CD4-positive, alpha-beta T cell (primary cell): ENCODE data around the gene DUSP11. TPM values are rescaled to one million over a fixed set of nuclear protein-coding genes. Genes with fewer than 3 reads are reported as not detected.

Experiments used
- ATAC-seq: fragments of 200-7000 bp; cut with Tn5 transposase; one replicate; pipeline ENCODE4 v1.10.0; 2022; ENCODE audit warnings: mild to moderate bottlenecking; ENCODE audit not compliant: poor library complexity
- CTCF ChIA-PET: fragments of 350-600 bp; sonication (Branson Sonifier 250); formaldehyde crosslinking; loops from one replicate; lab custom pipeline; 2021; ENCODE audit warnings: antibody characterized with exemption, inconsistent platforms; lab: Charles Lee
- POLR2A ChIA-PET: fragments of 350-600 bp; sonication (Branson Sonifier 250); formaldehyde crosslinking; loops from one replicate; lab custom pipeline; 2021; ENCODE audit warnings: antibody characterized with exemption, inconsistent platforms; lab: Charles Lee
- DNase-seq, 14 experiments: peaks; one replicate each; pipeline ENCODE4 v3.0.0-alpha.2; 2013 to 2020; ENCODE audit warnings: mixed read lengths in 2 of 14
- H3K27ac ChIP-seq, 2 donors: one replicate each; pipeline versions ENCODE4 v1.5.1 to v1.7.0; 2013; ENCODE audit warnings: low read length in 2 of 2, low read depth in 1 of 2, mild to moderate bottlenecking in 1 of 2
- H3K27me3 ChIP-seq, 2 experiments: 1 replicate in 1 of 2; 2 replicates in 1 of 2; pipeline versions ENCODE4 v1.6.1 to v1.7.0; 2013; ENCODE audit warnings: low read length in 2 of 2, control low read depth in 1 of 2, mild to moderate bottlenecking in 1 of 2, moderate library complexity in 1 of 2; ENCODE audit not compliant: insufficient read depth in 2 of 2, control insufficient read depth in 1 of 2
- H3K36me3 ChIP-seq: one replicate; pipeline ENCODE4 v1.6.1; 2013; ENCODE audit warnings: low read length, control low read depth; ENCODE audit not compliant: insufficient read depth
- H3K4me1 ChIP-seq: one replicate; pipeline ENCODE4 v1.6.1; 2013; ENCODE audit warnings: low read length, control low read depth; ENCODE audit not compliant: insufficient read depth
- H3K4me3 ChIP-seq: one replicate; pipeline ENCODE4 v1.5.1; 2013; ENCODE audit warnings: mild to moderate bottlenecking, low read length, moderate library complexity
- H3K9me3 ChIP-seq, 2 experiments: 1 replicate in 1 of 2; 2 replicates in 1 of 2; pipeline versions ENCODE4 v1.6.1 to v1.7.0; 2013; ENCODE audit warnings: low read length in 2 of 2, mild to moderate bottlenecking in 2 of 2, control low read depth in 1 of 2, moderate library complexity in 1 of 2; ENCODE audit not compliant: control insufficient read depth in 1 of 2, insufficient read depth in 1 of 2
- H3K27ac Mint-ChIP-seq: one replicate; pipeline ENCODE4 v1.8.0; 2020; ENCODE audit warnings: mixed read lengths
- H3K27me3 Mint-ChIP-seq: one replicate; pipeline ENCODE4 v1.8.0; 2021; ENCODE audit warnings: mixed read lengths
- H3K36me3 Mint-ChIP-seq: one replicate; pipeline ENCODE4 v1.8.0; 2021; ENCODE audit warnings: low read depth, mixed read lengths
- H3K4me1 Mint-ChIP-seq: one replicate; pipeline ENCODE4 v1.8.0; 2021; ENCODE audit warnings: low read depth, mixed read lengths
- H3K4me3 Mint-ChIP-seq: one replicate; pipeline ENCODE4 v1.8.0; 2020; ENCODE audit warnings: mild to moderate bottlenecking, mixed read lengths
- H3K9me3 Mint-ChIP-seq: one replicate; pipeline ENCODE4 v1.8.0; 2020; ENCODE audit warnings: mixed read lengths
- CTCF ChIP-seq: fragments of 200-600 bp; IDR thresholded peaks from one replicate; pipeline ENCODE4 v1.8.0; 2022; ENCODE audit warnings: antibody characterized with exemption, mild to moderate bottlenecking
- intact Hi-C, 2 experiments: fragments of 100-400 bp; cut with DNase I in 1 of 2; cut with micrococcal nuclease in 1 of 2; formaldehyde crosslinking; loops; one replicate each; pipeline versions ENCODE4 v1.15.1 to v1.9.0; 2023 to 2025; cut with DNase I, micrococcal nuclease
- total RNA-seq, 174 experiments: library from RNA in 2 of 174; stranded (reverse) in 2 of 174; gene quantifications; one replicate each; pipeline ENCODE4 v1.2.3 and lab custom pipeline; 2021 to 2026

Gene DUSP11
- total RNA-seq, 2 experiments from 2014 or later: 57.1 to 61.5 TPM

- Mint-ChIP-seq H3K4me1 (peaks cover 15% of the 10 kb centered on the region), H3K9me3 (no peaks in the 10 kb centered on the region), H3K27me3 (no peaks in the 10 kb centered on the region), H3K4me3 (no peak overlapping the region), H3K36me3 (peaks cover 90% of the 10 kb centered on the region), H3K27ac (no peak overlapping the region)
- no peak overlapping the region for H3K27ac ChIP-seq
- DNase-seq (no peak), ATAC-seq (no peak)
- no peaks in the 10 kb centered on the region for H3K9me3 ChIP-seq
- TF ChIP-seq CTCF: no peak
- ChIA-PET POLR2A (no interaction called here), CTCF (no interaction called here)
- intact Hi-C loops: no loop called here
- no peak overlapping the region for H3K4me3 ChIP-seq
- no peaks in the 10 kb centered on the region for H3K4me1 ChIP-seq
- H3K27me3 ChIP-seq: no peaks in the 10 kb centered on the region
- peaks cover 82% of the 10 kb centered on the region for H3K36me3 ChIP-seq
These were observed 15.0 kb downstream of the DUSP11 start for GRCh38 chr2:73764945-73765344.

- DNase-seq: no peak
- intact Hi-C loops: no loop called here
- Histone ChIP-seq H3K36me3 (peaks cover 82% of the 10 kb centered on the region), H3K4me1 (no peaks in the 10 kb centered on the region), H3K27me3 (no peaks in the 10 kb centered on the region), H3K9me3 (no peaks in the 10 kb centered on the region), H3K4me3 (no peak overlapping the region), H3K27ac (no peak overlapping the region)
- Mint-ChIP-seq H3K4me3 (no peak overlapping the region), H3K9me3 (no peaks in the 10 kb centered on the region), H3K27ac (no peak overlapping the region), H3K36me3 (peaks cover 90% of the 10 kb centered on the region), H3K27me3 (no peaks in the 10 kb centered on the region), H3K4me1 (no peaks in the 10 kb centered on the region)
- no peak for TF ChIP-seq CTCF
- POLR2A ChIA-PET: no interaction called here
- CTCF ChIA-PET: no interaction called here
- ATAC-seq: no peak
These were observed 17.3 kb downstream of the DUSP11 start for GRCh38 chr2:73762571-73762970.

DNA sequence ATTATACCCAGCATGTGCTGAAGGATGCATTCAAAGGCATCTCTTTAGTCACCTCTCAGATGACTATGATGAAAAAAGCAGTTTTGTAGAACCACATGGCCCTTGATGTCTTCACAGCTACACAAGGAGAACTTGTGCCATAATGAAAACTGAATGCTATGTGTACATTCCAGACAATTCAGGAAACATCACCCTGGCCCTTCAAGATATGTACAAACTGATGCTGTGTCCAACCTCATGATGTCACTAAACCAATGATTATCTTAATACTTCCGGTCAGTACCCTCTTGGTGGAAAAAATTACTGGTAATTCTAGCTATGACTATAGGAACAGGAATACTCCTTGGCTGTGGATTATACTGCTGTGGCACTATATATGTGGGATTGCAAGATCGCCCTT lies 20.0 kb downstream of the DUSP11 start:
- ATAC-seq (no peak), DNase-seq (no peak)
- intact Hi-C loops: no loop called here
- TF ChIP-seq CTCF: no peak
- ChIA-PET POLR2A (no interaction called here), CTCF (no interaction called here)
- Histone ChIP-seq H3K9me3 (no peaks in the 10 kb centered on the region), H3K4me1 (no peaks in the 10 kb centered on the region), H3K27ac (no peak overlapping the region), H3K27me3 (no peaks in the 10 kb centered on the region), H3K36me3 (peaks cover 78% of the 10 kb centered on the region), H3K4me3 (no peak overlapping the region)
- H3K27ac Mint-ChIP-seq: no peak overlapping the region
- H3K9me3 Mint-ChIP-seq: no peaks in the 10 kb centered on the region
- H3K4me3 Mint-ChIP-seq: no peak overlapping the region
- H3K27me3 Mint-ChIP-seq: no peaks in the 10 kb centered on the region
- peaks cover 89% of the 10 kb centered on the region for H3K36me3 Mint-ChIP-seq
- no peaks in the 10 kb centered on the region for H3K4me1 Mint-ChIP-seq
